GM12864 (cell line): ENCODE data around the gene CDH18.
"Not testable (repeated sequence)": the region's sequence is repeated elsewhere in the genome, so short reads cannot be mapped to it uniquely, and the experiment has no call there.

Source experiments
- DNase-seq: peaks from one replicate; pipeline ENCODE4 v3.0.0-alpha.2; 2011; ENCODE audit warnings: low read depth
- H3K4me3 ChIP-seq: 2 replicates; pipeline ENCODE4 v1.5.1; 2011; ENCODE audit warnings: mild to moderate bottlenecking, low read depth, low read length, control low read depth
- CTCF ChIP-seq: IDR thresholded peaks from 2 replicates; pipeline ENCODE4 v1.5.1; 2011; ENCODE audit warnings: low read depth, mild to moderate bottlenecking, moderate library complexity, low read length, control low read depth, inconsistent platforms; ENCODE audit errors: missing control alignments

The CDH18 gene

GRCh38 chr5:19837536-19838174 is 150.3 kb downstream of the CDH18 start:
- TF ChIP-seq CTCF, result no peak
- DNase-seq, result no peak
- no peak overlapping the region for H3K4me3 ChIP-seq

- no peak for DNase-seq
- no peak for TF ChIP-seq CTCF
These were observed 152.6 kb downstream of the CDH18 start for GRCh38 chr5:19835442-19835841.

GRCh38 chr5:19812720-19813119 is 175.3 kb downstream of the CDH18 start:
- not testable (repeated sequence) for H3K4me3 ChIP-seq, DNase-seq

More at GRCh38 chr5:19835442-19835841, 152.6 kb downstream of the CDH18 start:
- no peak overlapping the region for H3K4me3 ChIP-seq

- no peak for DNase-seq
- TF ChIP-seq CTCF, result no peak
- no peak overlapping the region for H3K4me3 ChIP-seq
These were observed 181.2 kb downstream of the CDH18 start for GRCh38 chr5:19806756-19807155.

GRCh38 chr5:19802686-19803085 is 185.3 kb downstream of the CDH18 start:
- TF ChIP-seq CTCF, result no peak
- no peak overlapping the region for H3K4me3 ChIP-seq
- DNase-seq, result no peak

- no peak for DNase-seq
- TF ChIP-seq CTCF, result no peak
- H3K4me3 ChIP-seq, result no peak overlapping the region
These were observed 192.8 kb downstream of the CDH18 start for GRCh38 chr5:19795218-19795617.

GRCh38 chr5:19790829-19791466 is 197.1 kb downstream of the CDH18 start:
- DNase-seq, result no peak
- no peak overlapping the region for H3K4me3 ChIP-seq
- TF ChIP-seq CTCF, result no peak
